SK-N-MC (cell line): Measurements from ENCODE around the gene C11orf98.

Experiments used
- EZH2 ChIP-seq: fragments of 200-600 bp; sonication (generic); IDR thresholded peaks from one replicate; pipeline ENCODE4 v1.6.1; 2017; ENCODE audit warnings: antibody characterized with exemption
- POLR2AphosphoS5 ChIP-seq: IDR thresholded peaks from 2 replicates; pipeline ENCODE4 v1.6.1; 2012; ENCODE audit warnings: mild to moderate bottlenecking, low read depth, low read length, borderline replicate concordance

- no peak for TF ChIP-seq POLR2AphosphoS5
- no peak for TF ChIP-seq EZH2
Measured at GRCh38 chr11:62688491-62688890, 23.5 kb upstream of the C11orf98 start.
